GM19455 (cell line): ENCODE data around the gene TRIM38.
A peak's percentile ranks its signal among the peaks of the same experiment; 100 is the strongest.
"Not testable (repeated sequence)": the region's sequence is repeated elsewhere in the genome, so short reads cannot be mapped to it uniquely, and the experiment has no call there.

Experiments
- ATAC-seq: cut with Tn5 transposase; IDR thresholded peaks from one replicate; pipeline ENCODE4 v1.9.1; 2021; ENCODE audit not compliant: unreplicated experiment

The TRIM38 gene

GRCh38 chr6:25962149-25963127 lies at the start of gene TRIM38:
TRIM38 (plus strand) TSS chr6:25962802; CDS start chr6:25966523, 3,721 bp downstream.
- ATAC-seq, result peak; percentile 89

DNA sequence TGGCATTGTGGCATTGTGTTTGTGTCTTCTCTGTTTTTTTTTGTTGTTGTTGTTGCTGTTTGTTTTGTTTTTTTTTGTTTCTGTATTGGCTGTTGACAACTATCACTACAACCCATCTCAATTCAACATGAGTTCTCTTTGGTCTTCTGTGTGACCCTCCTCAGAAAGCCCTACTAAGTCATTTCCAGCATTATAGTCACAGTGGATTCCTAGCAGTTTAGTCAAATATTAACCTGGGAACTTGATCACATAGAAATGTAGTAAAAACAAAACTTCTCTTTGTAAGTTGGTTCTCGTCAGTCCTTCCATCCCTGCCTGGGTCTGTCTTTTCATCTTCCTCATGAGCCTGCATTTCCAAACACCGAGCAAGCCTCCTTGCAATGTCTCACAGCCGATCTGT lies 48.9 kb upstream of the TRIM38 start:
- ATAC-seq, result no peak

GRCh38 chr6:25916330-25916729 lies 46.3 kb upstream of the TRIM38 start:
- ATAC-seq, result no peak

DNA sequence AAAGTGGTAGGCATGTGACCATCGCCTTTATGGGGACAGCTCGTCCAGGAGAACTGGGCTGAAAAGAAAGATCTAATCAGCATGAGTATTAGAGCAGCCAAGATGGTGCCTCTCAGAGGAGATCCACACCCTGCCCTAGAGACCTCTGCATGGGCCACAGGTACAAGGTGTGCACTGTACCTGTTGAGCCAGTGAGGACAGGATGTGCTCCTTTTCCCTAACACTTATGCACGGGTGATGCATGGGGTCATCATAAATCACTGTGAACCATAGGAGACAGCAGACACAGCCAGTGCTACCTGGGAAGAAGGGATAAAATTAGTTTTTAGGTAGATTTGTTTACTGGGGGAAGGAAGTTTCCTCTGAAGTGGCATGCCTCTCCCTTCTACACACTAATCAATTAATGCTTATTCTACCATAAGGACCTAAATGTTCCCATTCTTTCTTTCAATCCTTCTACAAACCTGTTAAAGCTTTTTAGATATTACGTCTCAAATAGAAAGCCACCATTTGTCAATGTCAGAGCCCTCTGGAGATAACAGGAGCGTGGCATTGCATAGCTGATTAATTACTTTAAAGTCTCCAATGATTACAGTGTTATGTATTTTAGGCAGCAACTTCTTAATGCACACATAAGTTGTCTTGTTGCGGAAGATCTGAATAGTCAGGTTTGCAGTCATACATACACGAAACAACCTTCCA lies 45.7 kb upstream of the TRIM38 start:
- ATAC-seq, result no peak

DNA sequence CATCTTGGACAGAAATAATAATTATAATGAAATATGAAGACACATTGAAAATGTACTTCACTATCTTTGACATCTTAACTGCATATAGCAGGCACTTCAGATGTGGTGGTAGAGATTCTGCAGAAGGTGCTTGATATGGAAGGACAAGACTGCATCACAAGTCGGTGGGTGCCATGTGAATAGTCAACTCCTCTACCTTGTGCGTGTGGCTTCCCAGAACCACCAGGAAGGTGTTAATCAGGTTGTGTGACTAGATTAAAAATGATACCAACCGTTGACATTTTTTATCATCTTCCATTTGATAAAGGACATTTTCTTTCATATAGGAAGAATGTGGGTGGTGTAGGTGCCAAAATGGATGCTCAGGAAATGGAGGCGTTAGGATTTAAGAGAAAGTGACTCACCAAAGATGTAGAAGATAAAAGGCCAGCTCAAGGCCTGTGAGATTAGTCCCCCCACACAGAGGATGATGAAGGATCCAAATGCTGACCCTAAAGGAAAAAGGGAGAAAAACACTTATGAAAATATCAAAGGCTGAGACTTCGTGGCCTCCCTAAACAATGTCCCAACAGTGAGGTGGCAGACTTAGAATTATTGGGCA lies 44.4 kb upstream of the TRIM38 start:
- no peak for ATAC-seq

DNA sequence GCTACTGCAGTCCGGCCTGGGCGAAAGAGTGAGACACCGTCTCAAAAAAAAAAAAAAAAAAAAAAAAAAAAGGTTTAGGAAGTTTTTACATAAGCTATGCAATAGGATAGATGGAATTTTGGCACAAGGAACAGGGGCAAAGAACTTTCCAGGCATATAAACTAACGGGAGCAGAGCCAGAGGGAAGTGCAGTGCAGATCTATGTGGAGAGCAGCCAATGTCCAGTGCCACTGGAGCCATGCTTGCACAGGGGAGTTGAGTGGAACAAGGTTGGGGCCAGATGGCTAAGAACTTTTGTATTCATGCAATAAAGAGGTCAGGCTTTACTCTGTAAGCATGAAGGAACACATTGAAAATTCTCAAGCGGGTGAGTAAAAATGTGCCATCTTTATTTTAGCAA lies 42.9 kb upstream of the TRIM38 start:
- no peak for ATAC-seq

DNA sequence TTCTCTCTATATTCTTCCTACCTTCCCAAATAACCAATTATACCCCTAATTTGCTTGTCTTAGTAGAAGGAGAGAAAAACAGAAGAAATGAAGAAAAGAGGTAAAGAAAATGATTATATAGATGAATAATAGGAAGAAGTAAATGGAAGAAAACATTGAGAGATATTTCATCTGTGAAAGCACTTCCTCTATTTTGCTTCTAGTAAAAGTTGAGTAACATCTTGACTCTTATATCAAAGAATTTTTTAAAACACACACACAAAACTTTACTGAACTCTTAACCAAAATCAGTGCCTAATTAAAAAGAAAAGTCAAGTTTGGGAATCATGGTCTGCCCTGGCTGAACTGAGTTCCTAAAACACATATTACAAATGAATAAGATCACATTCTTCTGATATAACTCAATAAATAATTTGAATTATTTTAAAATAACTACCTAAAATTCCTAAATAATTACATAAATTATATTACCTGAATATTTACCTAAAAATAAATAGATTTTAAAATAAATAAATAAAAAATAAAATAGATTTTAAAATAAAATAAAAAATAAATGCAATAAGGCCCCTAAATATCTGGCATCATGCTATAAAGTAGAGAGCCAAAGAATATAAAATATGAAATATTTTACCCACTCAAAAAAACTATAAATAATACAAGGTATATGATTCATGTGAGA lies 40.9 kb upstream of the TRIM38 start:
- ATAC-seq, result no peak

DNA sequence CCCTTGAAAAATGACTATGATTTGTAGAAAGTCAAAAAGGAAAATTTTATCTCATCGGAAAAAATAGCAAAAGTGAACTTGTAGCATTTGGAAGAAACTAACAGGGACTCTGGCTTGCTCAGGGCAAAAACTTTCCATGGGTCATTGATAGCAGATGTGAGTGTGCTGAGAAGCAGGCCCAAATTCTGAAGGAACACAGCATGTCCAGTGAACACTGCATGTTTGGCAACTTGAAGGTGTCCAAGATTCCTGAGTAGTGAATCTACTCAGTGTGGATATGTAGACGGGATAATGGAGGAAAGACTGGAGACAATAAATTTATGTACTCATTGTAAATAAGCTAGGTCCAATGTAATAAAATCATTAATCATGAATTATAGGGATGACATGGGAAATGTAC lies 40.3 kb upstream of the TRIM38 start:
- ATAC-seq, result no peak

- no peak for ATAC-seq
These were observed 36.7 kb upstream of the TRIM38 start for GRCh38 chr6:25925876-25926275.

GRCh38 chr6:25927178-25927577 lies 35.4 kb upstream of the TRIM38 start:
- ATAC-seq, result no peak

DNA sequence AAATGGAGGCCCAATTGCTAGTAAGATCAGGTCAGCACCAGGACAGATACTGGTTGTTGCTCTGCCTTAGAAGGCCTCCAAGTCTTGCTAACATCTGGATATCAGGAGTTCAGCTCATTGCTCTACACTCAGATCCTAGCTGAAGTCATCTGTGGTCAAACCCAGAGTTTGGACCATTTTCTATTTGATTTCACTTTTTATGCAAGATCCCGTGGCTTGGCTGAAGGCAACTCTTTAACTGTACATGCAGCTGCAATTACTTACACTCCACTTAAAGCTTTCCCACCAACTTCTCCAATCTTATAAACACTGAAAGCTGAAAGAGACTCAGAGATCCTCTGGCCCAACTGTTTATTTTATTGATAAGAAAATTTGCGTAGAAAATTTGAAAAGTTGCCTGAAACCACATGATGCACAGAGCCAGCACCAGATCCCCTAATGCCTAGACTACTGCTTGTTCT lies 34.8 kb upstream of the TRIM38 start:
- no peak for ATAC-seq

- ATAC-seq, result no peak
These were observed 33.9 kb upstream of the TRIM38 start for GRCh38 chr6:25928562-25929324.

GRCh38 chr6:25929785-25930184 lies 32.8 kb upstream of the TRIM38 start:
- ATAC-seq, result not testable (repeated sequence)

GRCh38 chr6:25930532-25931410 lies 31.8 kb upstream of the TRIM38 start, which contains the start of gene SLC17A2:
SLC17A2 (minus strand) TSS chr6:25930691; CDS start chr6:25925796, 4,895 bp downstream.
- ATAC-seq, result no peak

DNA sequence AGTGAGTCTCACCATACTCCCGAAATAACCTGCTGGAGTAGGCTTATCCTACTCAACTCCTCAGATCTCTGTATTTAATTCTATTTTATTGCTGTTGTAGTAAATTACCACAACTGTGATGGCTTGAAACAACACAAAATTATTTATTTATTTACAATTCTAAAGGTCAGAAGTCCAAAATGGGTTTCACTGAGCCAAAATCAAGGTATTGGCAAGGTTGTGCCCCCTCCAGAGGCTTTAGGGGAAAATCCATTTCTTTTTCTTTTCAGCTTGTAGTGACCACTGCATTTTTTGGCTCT lies 31.2 kb upstream of the TRIM38 start:
- no peak for ATAC-seq

DNA sequence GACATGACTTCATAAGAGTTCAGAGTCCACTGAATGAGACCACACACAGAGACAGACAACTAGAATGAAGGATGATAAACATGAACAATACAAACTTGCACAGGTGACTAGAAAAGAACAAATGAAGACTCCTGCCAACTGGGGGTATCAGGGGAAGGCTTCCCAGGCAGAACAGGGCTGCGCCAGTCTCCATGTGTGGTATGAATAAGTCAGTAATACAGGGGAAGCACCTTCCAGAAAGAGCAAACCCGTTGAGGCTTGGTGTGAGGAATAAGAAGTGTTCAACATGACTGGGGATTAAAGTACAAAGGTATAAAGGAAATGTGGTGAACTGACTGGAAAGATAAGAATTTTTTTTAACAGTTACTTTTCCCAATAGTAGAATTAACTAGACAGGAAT lies 28.4 kb upstream of the TRIM38 start:
- no peak for ATAC-seq

GRCh38 chr6:25934735-25935313 lies 27.8 kb upstream of the TRIM38 start:
- ATAC-seq, result no peak

- no peak for ATAC-seq
These were observed 26.6 kb upstream of the TRIM38 start for GRCh38 chr6:25935953-25936352.

DNA sequence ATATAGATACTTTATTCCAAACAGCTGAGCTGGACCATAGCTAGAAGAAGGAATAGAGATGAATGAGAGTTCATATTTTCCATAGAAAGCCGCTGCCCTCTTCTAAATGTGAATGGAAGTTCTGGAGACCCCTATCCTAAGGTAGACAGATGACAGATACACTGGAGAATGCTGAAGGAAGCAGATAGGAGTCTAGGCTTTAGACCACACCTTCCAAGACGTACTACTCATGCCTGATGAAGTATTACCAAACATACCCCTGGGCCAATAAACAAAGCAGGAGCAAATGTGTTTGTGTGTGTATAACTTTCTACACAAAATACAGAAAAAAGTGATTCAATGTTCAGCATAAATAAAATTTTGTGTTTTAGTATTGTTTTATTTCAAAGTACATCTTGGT lies 23.0 kb upstream of the TRIM38 start:
- ATAC-seq, result no peak
